HL-60/S4 treated with phorbol 12-myristate 13-acetate at 8.2 ng/mL for 4 days and 3 days (cell line): ENCODE results near the gene SARS1.

Source experiments
- in situ Hi-C: fragments of 300-500 bp; cut with MboI; formaldehyde crosslinking; loops from 2 replicates; pipeline ENCODE4 v1.15.0; 2022; ENCODE audit warnings: low sequenced_read_pairs

SARS1 gene

GRCh38 chr1:109221201-109221600 lies 7.5 kb downstream of the SARS1 start:
- in situ Hi-C loops = loop anchor here (25.0 kb wide), 1 partner anchor 109 kb away; the partner anchor contains the start of gene ELAPOR1

GRCh38 chr1:109225308-109225707 lies 11.6 kb downstream of the SARS1 start:
- in situ Hi-C loops = no loop called here

GRCh38 chr1:109225711-109226445 lies 12.2 kb downstream of the SARS1 start:
- in situ Hi-C loops = no loop called here

GRCh38 chr1:109228167-109228566 lies 14.4 kb downstream of the SARS1 start:
- in situ Hi-C loops = no loop called here

- in situ Hi-C loops = no loop called here
Measured at GRCh38 chr1:109229531-109230127, 15.9 kb downstream of the SARS1 start.

GRCh38 chr1:109231066-109231465 lies 17.3 kb downstream of the SARS1 start:
- in situ Hi-C loops = no loop called here

- in situ Hi-C loops = no loop called here
Measured at GRCh38 chr1:109235137-109235536, 21.4 kb downstream of the SARS1 start.

- in situ Hi-C loops = no loop called here
Measured at GRCh38 chr1:109237512-109237911, 23.8 kb downstream of the SARS1 start.

GRCh38 chr1:109238382-109238781 lies 24.7 kb downstream of the SARS1 start:
- in situ Hi-C loops = no loop called here

- in situ Hi-C loops = no loop called here
Measured at GRCh38 chr1:109239047-109239408, 25.3 kb downstream of the SARS1 start.

GRCh38 chr1:109239409-109240068 lies 25.8 kb downstream of the SARS1 start:
- in situ Hi-C loops = no loop called here

GRCh38 chr1:109240158-109241152 lies 26.7 kb downstream of the SARS1 start:
- in situ Hi-C loops = no loop called here

GRCh38 chr1:109241344-109241743 lies 27.6 kb downstream of the SARS1 start:
- in situ Hi-C loops = no loop called here

- in situ Hi-C loops = no loop called here
Measured at GRCh38 chr1:109241841-109242345, 28.2 kb downstream of the SARS1 start.

GRCh38 chr1:109242387-109242786 lies 28.7 kb downstream of the SARS1 start:
- in situ Hi-C loops = no loop called here

- in situ Hi-C loops = no loop called here
Measured at GRCh38 chr1:109243221-109243620, 29.5 kb downstream of the SARS1 start.

- in situ Hi-C loops = no loop called here
Measured at GRCh38 chr1:109243860-109244552, 30.3 kb downstream of the SARS1 start.

- in situ Hi-C loops = no loop called here
Measured at GRCh38 chr1:109246141-109246551, 32.4 kb downstream of the SARS1 start.

GRCh38 chr1:109247401-109248365 lies 34.0 kb downstream of the SARS1 start:
- in situ Hi-C loops = no loop called here
